ENCODE measurements around the gene AK8. TPM values are rescaled to one million over a fixed set of nuclear protein-coding genes. Genes with fewer than 3 reads are reported as not detected.

The AK8 gene
- total RNA-seq, 2 donors from 2014 or later, result 0.26 TPM; not detected in 1

GRCh38 chr9:132733260-132733815, 144.7 kb downstream of the AK8 start:
- intact Hi-C loops (cut with DNase I), result no loop called here
- WGBS, 2 donors, result 74 to 75% methylated on average over 22 of the region's 22 CpGs
- Histone ChIP-seq H3K27ac (no peak overlapping the region), H3K4me1 (no peaks in the 10 kb centered on the region), H3K36me3 (replicated peaks in 1 of 2; ENCODE audit: insufficient read depth in 1 of 2, low read depth in 2 of 2) (no peaks in the 10 kb centered on the region), H3K27me3 (no peaks in the 10 kb centered on the region), H3K9me3 (no peaks in the 10 kb centered on the region), H3K4me3 (no peak overlapping the region)
- no peak for ATAC-seq
- TF ChIP-seq, protein P1, sequence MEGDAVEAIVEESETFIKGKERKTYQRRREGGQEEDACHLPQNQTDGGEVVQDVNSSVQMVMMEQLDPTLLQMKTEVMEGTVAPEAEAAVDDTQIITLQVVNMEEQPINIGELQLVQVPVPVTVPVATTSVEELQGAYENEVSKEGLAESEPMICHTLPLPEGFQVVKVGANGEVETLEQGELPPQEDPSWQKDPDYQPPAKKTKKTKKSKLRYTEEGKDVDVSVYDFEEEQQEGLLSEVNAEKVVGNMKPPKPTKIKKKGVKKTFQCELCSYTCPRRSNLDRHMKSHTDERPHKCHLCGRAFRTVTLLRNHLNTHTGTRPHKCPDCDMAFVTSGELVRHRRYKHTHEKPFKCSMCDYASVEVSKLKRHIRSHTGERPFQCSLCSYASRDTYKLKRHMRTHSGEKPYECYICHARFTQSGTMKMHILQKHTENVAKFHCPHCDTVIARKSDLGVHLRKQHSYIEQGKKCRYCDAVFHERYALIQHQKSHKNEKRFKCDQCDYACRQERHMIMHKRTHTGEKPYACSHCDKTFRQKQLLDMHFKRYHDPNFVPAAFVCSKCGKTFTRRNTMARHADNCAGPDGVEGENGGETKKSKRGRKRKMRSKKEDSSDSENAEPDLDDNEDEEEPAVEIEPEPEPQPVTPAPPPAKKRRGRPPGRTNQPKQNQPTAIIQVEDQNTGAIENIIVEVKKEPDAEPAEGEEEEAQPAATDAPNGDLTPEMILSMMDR (IDR thresholded peaks at IDR 0.05), result no peak
- no peak for TF ChIP-seq POLR2A (IDR thresholded peaks at IDR 0.05)
- DNase-seq, result no peak

DNA sequence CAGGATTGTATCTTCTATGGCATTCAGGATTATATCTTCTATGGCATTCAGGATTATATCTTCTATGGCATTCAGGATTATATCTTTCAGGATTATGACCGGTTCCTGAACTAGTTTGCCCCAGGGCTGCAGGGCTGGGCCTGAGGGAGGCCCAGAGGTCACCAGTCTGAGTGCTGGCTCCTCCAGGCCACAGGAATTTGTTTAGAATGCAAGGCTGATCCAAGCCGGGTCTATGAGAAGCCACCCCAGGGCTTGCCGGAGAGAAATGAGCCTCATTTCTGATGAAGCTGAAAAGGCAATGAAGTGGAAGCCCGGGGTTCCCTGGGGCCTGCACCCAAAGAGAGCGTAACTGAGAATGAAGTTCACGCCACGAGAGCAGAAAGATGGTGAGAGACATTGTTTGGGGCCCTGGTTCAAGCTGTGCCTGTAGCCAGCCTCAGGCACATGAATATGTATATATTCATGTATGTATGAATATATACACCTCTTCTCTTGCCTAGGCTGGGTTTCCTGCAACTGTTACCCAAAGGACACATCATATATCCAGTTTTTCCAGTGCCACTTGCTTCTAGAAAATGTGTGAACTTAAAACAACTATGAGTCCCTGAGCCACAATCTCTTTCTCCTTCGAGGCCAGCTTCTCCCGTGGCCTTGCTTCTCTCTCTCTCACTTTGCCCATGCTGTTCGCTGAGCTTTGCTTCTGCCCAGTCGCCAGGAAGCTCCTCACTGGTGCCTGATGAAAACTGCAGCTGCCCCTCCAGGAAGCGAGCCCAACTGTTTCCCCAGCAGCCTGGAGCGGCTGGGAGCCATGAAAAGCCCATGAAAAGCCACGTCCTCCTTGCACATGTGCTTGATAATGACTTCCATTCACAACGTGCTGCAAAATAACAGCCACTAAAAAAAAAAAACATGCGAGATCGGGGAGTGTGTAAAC, 145.5 kb downstream of the AK8 start:
- Histone ChIP-seq H3K9me3 (no peaks in the 10 kb centered on the region), H3K27ac (no peak overlapping the region), H3K4me3 (no peak overlapping the region), H3K4me1 (no peaks in the 10 kb centered on the region), H3K36me3 (replicated peaks in 1 of 2; ENCODE audit: insufficient read depth in 1 of 2, low read depth in 2 of 2) (no peaks in the 10 kb centered on the region), H3K27me3 (no peaks in the 10 kb centered on the region)
- no peak for DNase-seq
- no peak for ATAC-seq
- intact Hi-C loops (cut with DNase I), result no loop called here
- WGBS, 2 donors, result 61 to 64% methylated on average over 17 of the region's 17 CpGs
- TF ChIP-seq POLR2A (IDR thresholded peaks at IDR 0.05), result no peak
- TF ChIP-seq, protein P1 (IDR thresholded peaks at IDR 0.05), result no peak

DNA sequence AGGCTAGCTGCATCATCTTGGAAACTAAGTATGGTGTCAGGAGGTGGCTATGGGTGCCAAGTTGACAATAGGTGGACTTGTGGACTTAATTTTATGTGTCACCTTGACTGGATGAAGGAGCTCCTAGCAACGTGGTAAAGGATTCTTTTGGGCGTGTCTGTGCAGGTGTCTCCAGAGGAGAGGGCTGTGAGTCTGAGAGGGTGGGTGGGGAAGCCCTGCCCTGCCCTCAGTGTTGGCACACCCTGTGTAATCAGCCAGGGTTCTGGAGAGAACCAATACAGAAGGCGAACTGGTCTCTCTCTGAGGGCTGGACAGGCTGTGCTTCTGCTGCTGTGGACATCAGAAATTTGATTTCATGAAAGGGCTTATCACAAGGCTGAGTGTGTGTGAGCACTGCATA, 146.9 kb downstream of the AK8 start:
- Histone ChIP-seq H3K4me3 (no peak overlapping the region), H3K36me3 (replicated peaks in 1 of 2; ENCODE audit: insufficient read depth in 1 of 2, low read depth in 2 of 2) (no peaks in the 10 kb centered on the region), H3K27ac (no peak overlapping the region), H3K9me3 (no peaks in the 10 kb centered on the region), H3K4me1 (no peaks in the 10 kb centered on the region), H3K27me3 (no peaks in the 10 kb centered on the region)
- TF ChIP-seq, protein P1 (IDR thresholded peaks at IDR 0.05), result no peak
- TF ChIP-seq POLR2A (IDR thresholded peaks at IDR 0.05), result no peak
- WGBS, 2 donors, result 50 to 56% methylated on average over 1 to 3 of the region's 3 CpGs
- no peak for ATAC-seq
- DNase-seq, result no peak
- intact Hi-C loops (cut with DNase I), result no loop called here

DNA sequence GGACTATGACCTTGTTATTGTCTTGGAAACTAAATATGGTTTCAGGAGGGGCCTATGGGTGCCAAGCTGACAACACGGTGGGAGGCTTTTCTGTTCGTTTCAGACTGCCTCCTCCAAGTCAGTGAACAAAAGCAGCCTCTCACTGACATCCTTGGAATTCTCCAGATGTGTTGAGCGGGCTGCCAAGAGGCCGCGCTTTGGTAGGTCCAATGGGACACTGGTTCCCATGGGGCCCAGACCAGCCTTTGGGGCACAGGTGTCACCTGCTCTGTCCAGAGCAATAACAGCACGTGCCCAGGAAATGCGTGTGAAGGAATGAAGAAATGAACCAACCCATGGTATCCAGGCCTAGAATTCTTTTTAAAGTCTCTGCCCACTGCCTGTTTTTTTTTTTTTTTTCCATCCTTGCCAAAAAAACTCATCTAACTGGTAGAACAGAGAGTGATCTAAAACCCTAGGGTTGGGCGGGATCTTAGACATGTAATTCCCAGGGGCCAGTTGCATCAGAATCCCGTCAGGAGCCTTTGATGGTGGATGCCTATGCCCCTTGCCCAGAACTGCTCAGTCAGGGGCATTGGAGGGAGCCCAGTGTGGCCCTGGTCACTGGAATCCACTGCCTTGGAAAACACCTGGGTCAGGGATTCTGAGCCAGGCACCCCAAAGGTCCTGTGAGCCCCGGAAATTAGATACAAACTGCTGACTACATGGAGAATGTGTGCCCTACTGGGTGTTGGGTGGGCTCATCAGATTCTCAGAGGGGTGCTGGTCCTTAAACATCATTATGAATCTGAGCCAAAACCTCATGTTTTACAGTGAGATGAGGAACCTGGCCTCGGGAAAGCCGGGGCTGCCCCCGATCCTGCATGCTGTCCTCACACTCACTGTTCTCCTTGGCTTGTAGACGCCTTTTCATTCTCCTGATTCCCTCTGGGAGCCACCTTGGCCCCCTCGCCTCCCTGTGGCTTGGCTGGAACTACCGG, 147.7 kb downstream of the AK8 start:
- 83% methylated on average over 15 to 16 of the region's 16 CpGs for WGBS, 2 donors
- TF ChIP-seq, protein P1 (IDR thresholded peaks at IDR 0.05), result no peak
- no peak for TF ChIP-seq POLR2A (IDR thresholded peaks at IDR 0.05)
- Histone ChIP-seq H3K4me3 (no peak overlapping the region), H3K27me3 (no peaks in the 10 kb centered on the region), H3K9me3 (no peaks in the 10 kb centered on the region), H3K27ac (no peak overlapping the region), H3K4me1 (no peaks in the 10 kb centered on the region), H3K36me3 (replicated peaks in 1 of 2; ENCODE audit: insufficient read depth in 1 of 2, low read depth in 2 of 2) (no peaks in the 10 kb centered on the region)
- DNase-seq (no peak), ATAC-seq (no peak)
- intact Hi-C loops (cut with DNase I), result no loop called here

Data from body of pancreas (tissue), 4 donors.